MCF 10A (cell line): Measurements from ENCODE around the gene SPATA21. TPM values are rescaled to one million over a fixed set of nuclear protein-coding genes. Genes with fewer than 3 reads are reported as not detected.
A peak's percentile ranks its signal among the peaks of the same experiment; 100 is the strongest.

Experiments used
- BruUV-seq: library from RNA; stranded (reverse); fragments of 400-500 nt; replicated peaks from 2 replicates; lab custom pipeline; 2021; lab: Mats Ljungman, UMichigan
- CTCF ChIA-PET: fragments of 300-600 bp; sonication (Branson Sonifier 250); formaldehyde crosslinking; extraction: SDS; loops from one replicate; lab custom pipeline; 2021; ENCODE audit warnings: antibody characterized with exemption, inconsistent platforms; lab: Yijun Ruan, JAX
- POLR2A ChIA-PET: fragments of 300-600, 350-650 bp; sonication (Branson Sonifier 250); formaldehyde crosslinking; extraction: SDS; loops from one replicate; lab custom pipeline; 2020; ENCODE audit warnings: antibody characterized with exemption, inconsistent platforms; lab: Yijun Ruan, JAX
- DNase-seq: peaks from one replicate; pipeline ENCODE4 v3.0.0-alpha.2; 2018; ENCODE audit not compliant: unreplicated experiment
- H3K27ac Mint-ChIP-seq: one replicate; pipeline ENCODE4 v1.8.0; 2022; ENCODE audit warnings: mild to moderate bottlenecking, low read depth, mixed read lengths; ENCODE audit not compliant: unreplicated experiment
- H3K27me3 Mint-ChIP-seq: one replicate; pipeline ENCODE4 v1.8.0; 2022; ENCODE audit warnings: mixed read lengths; ENCODE audit not compliant: insufficient read depth, unreplicated experiment
- H3K36me3 Mint-ChIP-seq: one replicate; pipeline ENCODE4 v1.8.0; 2022; ENCODE audit warnings: mild to moderate bottlenecking, moderate library complexity, mixed read lengths; ENCODE audit not compliant: insufficient read depth, unreplicated experiment
- H3K4me1 Mint-ChIP-seq: one replicate; pipeline ENCODE4 v1.8.0; 2022; ENCODE audit warnings: mixed read lengths; ENCODE audit not compliant: insufficient read depth, unreplicated experiment
- H3K4me3 Mint-ChIP-seq: one replicate; pipeline ENCODE4 v1.8.0; 2022; ENCODE audit warnings: mild to moderate bottlenecking, moderate library complexity, mixed read lengths; ENCODE audit not compliant: unreplicated experiment
- H3K9me3 Mint-ChIP-seq: one replicate; pipeline ENCODE4 v1.8.0; 2022; ENCODE audit warnings: mixed read lengths; ENCODE audit not compliant: unreplicated experiment
- CTCF ChIP-seq: fragments of 200-600 bp; IDR thresholded peaks from one replicate; pipeline ENCODE4 v1.8.0; 2022; ENCODE audit warnings: antibody characterized with exemption, mild to moderate bottlenecking; ENCODE audit not compliant: unreplicated experiment
- intact Hi-C: fragments of 100-400 bp; cut with micrococcal nuclease; formaldehyde crosslinking; loops from 2 replicates; pipeline ENCODE4 v1.14.1; 2022
- total RNA-seq: library from RNA; stranded (reverse); gene quantifications from 2 replicates; pipeline ENCODE4 v1.2.3, GENCODE V29; 2022

SPATA21 gene
- total RNA-seq, 1 experiment from 2014 or later = not detected

DNA sequence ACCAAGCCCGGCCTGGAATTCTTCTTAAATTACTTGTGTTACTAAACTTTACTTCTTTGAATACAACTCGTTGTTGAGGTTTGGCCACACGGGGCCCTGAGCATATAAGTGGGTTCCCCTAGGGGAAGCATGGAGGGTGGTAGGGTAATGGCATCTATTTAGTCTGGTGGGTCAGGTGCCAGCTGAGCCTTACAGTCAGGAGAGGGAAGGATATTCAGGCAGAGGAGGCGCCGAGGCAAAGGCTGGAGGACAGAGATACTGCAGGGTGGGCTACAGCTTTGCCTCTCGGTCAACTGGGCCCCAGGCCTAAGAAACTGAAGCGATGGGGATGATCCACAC is 2.9 kb upstream of the SPATA21 start:
- intact Hi-C loops = no loop called here
- POLR2A ChIA-PET = interaction anchor here (0.7 to 2.4 kb wide), 15 partner anchors 9 to 203 kb away, joined by 3 to 14 read pairs (median 4); partner anchors contain the start of genes CPLANE2, FBXO42, NBPF1 and SZRD1
- Mint-ChIP-seq H3K27ac (peak overlapping the region; percentile 89), H3K4me3 (peak overlapping the region; percentile 93), H3K36me3 (peaks cover 21% of the 10 kb centered on the region), H3K4me1 (peaks cover 11% of the 10 kb centered on the region), H3K27me3 (no peaks in the 10 kb centered on the region), H3K9me3 (no peaks in the 10 kb centered on the region)
- CTCF ChIA-PET = interaction anchor here (0.7 to 2.4 kb wide), 20 partner anchors 11 to 178 kb away, joined by 3 to 13 read pairs (median 4); no protein-coding TSS in a partner anchor
- BruUV-seq = no TSS peak
- no peak for DNase-seq
- TF ChIP-seq CTCF = no peak

GRCh38 chr1:16438924-16439323 is 1.7 kb upstream of the SPATA21 start:
- H3K9me3 Mint-ChIP-seq = no peaks in the 10 kb centered on the region
- H3K4me3 Mint-ChIP-seq = no peak overlapping the region
- DNase-seq = no peak
- BruUV-seq = no TSS peak
- no peak for TF ChIP-seq CTCF
- H3K36me3 Mint-ChIP-seq = peaks cover 9% of the 10 kb centered on the region
- H3K27ac Mint-ChIP-seq = no peak overlapping the region
- ChIA-PET CTCF (interaction anchor here (0.7 kb wide), 1 partner anchor 59 kb away, joined by 3 read pairs; no protein-coding TSS in a partner anchor), POLR2A (interaction anchor here (2.3 kb wide), 1 partner anchor 71 kb away, joined by 14 read pairs; the partner anchor contains the start of gene SZRD1)
- intact Hi-C loops = no loop called here
- peaks cover 11% of the 10 kb centered on the region for H3K4me1 Mint-ChIP-seq
- no peaks in the 10 kb centered on the region for H3K27me3 Mint-ChIP-seq

DNA sequence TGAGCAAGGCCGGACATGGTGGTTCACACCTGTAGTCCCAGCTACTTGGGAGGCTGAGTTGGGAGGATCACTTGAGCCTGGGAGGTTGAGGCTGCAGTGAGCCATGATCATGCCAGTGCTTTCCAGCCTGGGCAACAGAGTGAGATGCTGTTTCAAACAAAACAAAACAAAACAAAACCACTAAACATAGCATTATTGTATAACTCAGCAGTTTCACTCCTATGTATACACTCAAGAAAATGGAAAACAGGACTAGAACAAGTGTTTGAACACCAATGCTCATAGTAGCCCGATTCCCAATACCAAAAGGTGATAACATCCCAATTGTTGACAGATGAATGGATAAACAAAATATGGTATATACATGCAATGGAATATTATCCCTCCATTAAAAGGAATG is 1.3 kb upstream of the SPATA21 start:
- BruUV-seq = no TSS peak
- ChIA-PET POLR2A (no interaction called here), CTCF (no interaction called here)
- Mint-ChIP-seq H3K4me3 (no peak overlapping the region), H3K27me3 (no peaks in the 10 kb centered on the region), H3K9me3 (no peaks in the 10 kb centered on the region), H3K36me3 (peaks cover 5% of the 10 kb centered on the region), H3K4me1 (peaks cover 11% of the 10 kb centered on the region), H3K27ac (no peak overlapping the region)
- no peak for TF ChIP-seq CTCF
- intact Hi-C loops = no loop called here
- DNase-seq = no peak

DNA sequence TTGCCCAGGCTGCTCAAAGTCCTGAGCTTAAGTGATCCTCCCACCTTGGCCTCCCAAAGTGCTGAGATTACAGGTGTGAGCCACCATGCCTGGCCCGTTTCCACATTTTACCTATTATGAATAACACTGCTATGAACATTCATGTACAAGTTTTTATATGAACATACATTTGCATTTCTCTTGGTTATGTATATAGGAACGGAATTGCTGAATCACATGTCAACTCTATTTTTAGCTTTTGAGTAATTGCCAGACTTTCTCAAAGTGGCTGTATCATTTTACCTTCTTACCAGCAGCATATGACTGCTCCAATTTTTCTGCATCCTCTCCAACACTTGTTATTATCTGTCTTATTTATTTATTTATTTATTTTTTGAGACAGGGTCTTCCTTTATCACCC is 2.7 kb downstream of the SPATA21 start:
- no peaks in the 10 kb centered on the region for H3K9me3 Mint-ChIP-seq
- no peaks in the 10 kb centered on the region for H3K36me3 Mint-ChIP-seq
- TF ChIP-seq CTCF = no peak
- no peak overlapping the region for H3K27ac Mint-ChIP-seq
- H3K4me3 Mint-ChIP-seq = no peak overlapping the region
- H3K4me1 Mint-ChIP-seq = peaks cover 6% of the 10 kb centered on the region
- ChIA-PET CTCF (interaction anchor here (0.9 to 1.0 kb wide), 2 partner anchors 17 to 71 kb away, joined by 3 to 4 read pairs; no protein-coding TSS in a partner anchor), POLR2A (interaction anchor here (0.8 kb wide), 1 partner anchor 8 kb away, joined by 3 read pairs; no protein-coding TSS in a partner anchor)
- H3K27me3 Mint-ChIP-seq = no peaks in the 10 kb centered on the region
- intact Hi-C loops = no loop called here
- no TSS peak for BruUV-seq
- no peak for DNase-seq
